Stimulated activated CD4-positive, alpha-beta T cell treated with anti-CD3 and anti-CD28 coated beads, Interleukin-1b, Interleukin-23, amount 100 ng/mL, for 24 hours (primary cell): ENCODE measurements around the gene TCOF1.

Source experiments
- DNase-seq, 4 experiments: peaks; one replicate each; pipeline ENCODE4 v3.0.0-alpha.2; 2020; ENCODE audit warnings: low read depth in 4 of 4, low spot score in 1 of 4

TCOF1 gene

GRCh38 chr5:150391064-150391834 lies 33.8 kb downstream of the TCOF1 start:
- no peak for DNase-seq

GRCh38 chr5:150391986-150392385 lies 34.5 kb downstream of the TCOF1 start:
- DNase-seq, result no peak

- DNase-seq, result no peak
Measured at GRCh38 chr5:150392680-150393079, 35.2 kb downstream of the TCOF1 start.

- DNase-seq, result no peak
Measured at GRCh38 chr5:150393096-150393645, 35.7 kb downstream of the TCOF1 start.

- DNase-seq, result no peak
Measured at GRCh38 chr5:150394131-150394530, 36.6 kb downstream of the TCOF1 start.

GRCh38 chr5:150394912-150395687 lies 37.6 kb downstream of the TCOF1 start:
- no peak for DNase-seq

- no peak for DNase-seq
Measured at GRCh38 chr5:150395688-150395975, 38.1 kb downstream of the TCOF1 start.

- DNase-seq, result no peak
Measured at GRCh38 chr5:150396267-150396666, 38.8 kb downstream of the TCOF1 start.

GRCh38 chr5:150397146-150397781 lies 39.8 kb downstream of the TCOF1 start:
- no peak for DNase-seq

- DNase-seq, result no peak
Measured at GRCh38 chr5:150397782-150398721, 40.6 kb downstream of the TCOF1 start.

- DNase-seq, result no peak
Measured at GRCh38 chr5:150398722-150399523, 41.4 kb downstream of the TCOF1 start.

GRCh38 chr5:150399524-150400211 lies 42.2 kb downstream of the TCOF1 start:
- no peak for DNase-seq

GRCh38 chr5:150400316-150401075 lies 43.0 kb downstream of the TCOF1 start:
- DNase-seq, result no peak

GRCh38 chr5:150401076-150401375 lies 43.5 kb downstream of the TCOF1 start:
- no peak for DNase-seq

GRCh38 chr5:150401376-150402228 lies 44.1 kb downstream of the TCOF1 start:
- no peak for DNase-seq

- no peak for DNase-seq
Measured at GRCh38 chr5:150402229-150402773, 44.8 kb downstream of the TCOF1 start.

GRCh38 chr5:150402901-150403342 lies 45.4 kb downstream of the TCOF1 start:
- DNase-seq, result no peak

GRCh38 chr5:150404121-150404520 lies 46.6 kb downstream of the TCOF1 start:
- no peak for DNase-seq
